ENCODE measurements around the gene FRYL.

Gene FRYL

GRCh38 chr4:48483006-48483776 lies 296.9 kb downstream of the FRYL start, which contains the start of gene SLC10A4:
SLC10A4 (plus strand) TSS chr4:48483343; CDS start chr4:48483562, 219 bp downstream.
- Histone ChIP-seq H3K9me2 (replicated peaks; ENCODE audit: insufficient read depth, low read length) (no peaks in the 10 kb centered on the region), H4K20me1 (ENCODE audit: low read depth, low read length) (no peaks in the 10 kb centered on the region), H3K4me2 (ENCODE audit: low read depth, low read length, poor library complexity, severe bottlenecking) (no peak within 1 kb of the TSS), H3K27ac (ENCODE audit: low read depth, low read length) (no peak within 1 kb of the TSS), H3K36me3 (ENCODE audit: low read length) (no peaks in the 10 kb centered on the region), H3F3A (ENCODE audit: insufficient read depth) (no peaks in the 10 kb centered on the region), H3K4me3 (ENCODE audit: insufficient read depth, low read length, poor library complexity, severe bottlenecking) (no peak within 1 kb of the TSS), H3K9ac (ENCODE audit: low read length) (no peak within 1 kb of the TSS), H3K9me3 (ENCODE audit: insufficient read depth, low read length) (no peaks in the 10 kb centered on the region), H3K79me2 (ENCODE audit: insufficient read depth, low read length) (no peaks in the 10 kb centered on the region), H2AFZ (ENCODE audit: low read depth, low read length, severe bottlenecking) (no peak within 1 kb of the TSS), H3K27me3 (ENCODE audit: low read length) (no peaks in the 10 kb centered on the region)
- TF ChIP-seq CTCF (IDR thresholded peaks at IDR 0.05; ENCODE audit: insufficient read depth, low read length, poor library complexity, severe bottlenecking): no peak
- no peak for TF ChIP-seq EZH2phosphoT487 (conservative IDR thresholded peaks at IDR 0.05; ENCODE audit: low read length)

- Histone ChIP-seq H3F3A (ENCODE audit: insufficient read depth) (no peaks in the 10 kb centered on the region), H3K36me3 (ENCODE audit: low read length) (no peaks in the 10 kb centered on the region), H3K4me2 (ENCODE audit: low read depth, low read length, poor library complexity, severe bottlenecking) (no peak overlapping the region), H2AFZ (ENCODE audit: low read depth, low read length, severe bottlenecking) (no peak overlapping the region), H3K9ac (ENCODE audit: low read length) (no peak overlapping the region), H3K27me3 (ENCODE audit: low read length) (no peaks in the 10 kb centered on the region), H4K20me1 (ENCODE audit: low read depth, low read length) (no peaks in the 10 kb centered on the region), H3K4me3 (ENCODE audit: insufficient read depth, low read length, poor library complexity, severe bottlenecking) (no peak overlapping the region), H3K79me2 (ENCODE audit: insufficient read depth, low read length) (no peaks in the 10 kb centered on the region), H3K9me2 (replicated peaks; ENCODE audit: insufficient read depth, low read length) (no peaks in the 10 kb centered on the region), H3K9me3 (ENCODE audit: insufficient read depth, low read length) (no peaks in the 10 kb centered on the region), H3K27ac (ENCODE audit: low read depth, low read length) (no peak overlapping the region)
- TF ChIP-seq EZH2phosphoT487 (conservative IDR thresholded peaks at IDR 0.05; ENCODE audit: low read length) (no peak), CTCF (IDR thresholded peaks at IDR 0.05; ENCODE audit: insufficient read depth, low read length, poor library complexity, severe bottlenecking) (no peak)
Observed at GRCh38 chr4:48481581-48481980, 298.5 kb downstream of the FRYL start.

GRCh38 chr4:48478273-48478672 lies 301.8 kb downstream of the FRYL start:
- Histone ChIP-seq H3K27me3 (ENCODE audit: low read length) (no peaks in the 10 kb centered on the region), H3K4me2 (ENCODE audit: low read depth, low read length, poor library complexity, severe bottlenecking) (no peak overlapping the region), H3K9me3 (ENCODE audit: insufficient read depth, low read length) (no peaks in the 10 kb centered on the region), H3K27ac (ENCODE audit: low read depth, low read length) (no peak overlapping the region), H3K9ac (ENCODE audit: low read length) (no peak overlapping the region), H4K20me1 (ENCODE audit: low read depth, low read length) (no peaks in the 10 kb centered on the region), H3K79me2 (ENCODE audit: insufficient read depth, low read length) (no peaks in the 10 kb centered on the region), H2AFZ (ENCODE audit: low read depth, low read length, severe bottlenecking) (no peak overlapping the region), H3K4me3 (ENCODE audit: insufficient read depth, low read length, poor library complexity, severe bottlenecking) (no peak overlapping the region), H3K9me2 (replicated peaks; ENCODE audit: insufficient read depth, low read length) (no peaks in the 10 kb centered on the region), H3K36me3 (ENCODE audit: low read length) (no peaks in the 10 kb centered on the region), H3F3A (ENCODE audit: insufficient read depth) (no peaks in the 10 kb centered on the region)
- TF ChIP-seq EZH2phosphoT487 (conservative IDR thresholded peaks at IDR 0.05; ENCODE audit: low read length) (no peak), CTCF (IDR thresholded peaks at IDR 0.05; ENCODE audit: insufficient read depth, low read length, poor library complexity, severe bottlenecking) (no peak)

All from SU-DHL-6 (cell line).